Nucleus accumbens (tissue), 56 donors: ENCODE results near the gene ELMOD1.

Source experiments
- DNase-seq, 56 donors: peaks; one replicate each; lab custom pipeline; 2025; lab: John Stamatoyannopoulos, UW

The ELMOD1 gene

GRCh38 chr11:107711861-107712755 lies 121.2 kb downstream of the ELMOD1 start, which contains the start of gene SLN:
SLN (minus strand) TSS chr11:107712056.
- DNase-seq = no peak

GRCh38 chr11:107713009-107713408 lies 122.1 kb downstream of the ELMOD1 start:
- DNase-seq = no peak
